Activated CD8-positive, alpha-beta memory T cell treated with anti-CD3 and anti-CD28 coated beads, Interleukin-2, amount 50 U/mL, for 48 hours (primary cell): ENCODE measurements around the gene SEPTIN1.

Source experiments
- DNase-seq: peaks from one replicate; pipeline ENCODE4 v3.0.0-alpha.2; 2020

The SEPTIN1 gene

GRCh38 chr16:30335598-30336474 is 46.5 kb downstream of the SEPTIN1 start:
- peak; percentile 64 for DNase-seq

- peak; percentile 90 for DNase-seq
These were observed 47.2 kb downstream of the SEPTIN1 start for GRCh38 chr16:30335028-30335597.

- DNase-seq: peak; percentile 87
These were observed 47.8 kb downstream of the SEPTIN1 start for GRCh38 chr16:30334473-30334989.
